GM12865 (cell line): ENCODE data around the gene DSG3.

ENCODE experiments used
- DNase-seq: peaks from one replicate; pipeline ENCODE4 v3.0.0; 2010; ENCODE audit warnings: low read depth
- H3K4me3 ChIP-seq: 2 replicates; pipeline ENCODE4 v1.5.1; 2011; ENCODE audit warnings: mild to moderate bottlenecking, low read depth, low read length, control low read depth
- TF ChIP-seq, protein P1 (sequence below): IDR thresholded peaks from 2 replicates; pipeline ENCODE4 v1.5.1; 2011; ENCODE audit warnings: low read length, control low read depth, low read depth, inconsistent platforms; ENCODE audit not compliant: insufficient read depth; ENCODE audit errors: missing control alignments

The DSG3 gene

GRCh38 chr18:31511098-31511497 is 63.6 kb downstream of the DSG3 start:
- TF ChIP-seq, protein P1, sequence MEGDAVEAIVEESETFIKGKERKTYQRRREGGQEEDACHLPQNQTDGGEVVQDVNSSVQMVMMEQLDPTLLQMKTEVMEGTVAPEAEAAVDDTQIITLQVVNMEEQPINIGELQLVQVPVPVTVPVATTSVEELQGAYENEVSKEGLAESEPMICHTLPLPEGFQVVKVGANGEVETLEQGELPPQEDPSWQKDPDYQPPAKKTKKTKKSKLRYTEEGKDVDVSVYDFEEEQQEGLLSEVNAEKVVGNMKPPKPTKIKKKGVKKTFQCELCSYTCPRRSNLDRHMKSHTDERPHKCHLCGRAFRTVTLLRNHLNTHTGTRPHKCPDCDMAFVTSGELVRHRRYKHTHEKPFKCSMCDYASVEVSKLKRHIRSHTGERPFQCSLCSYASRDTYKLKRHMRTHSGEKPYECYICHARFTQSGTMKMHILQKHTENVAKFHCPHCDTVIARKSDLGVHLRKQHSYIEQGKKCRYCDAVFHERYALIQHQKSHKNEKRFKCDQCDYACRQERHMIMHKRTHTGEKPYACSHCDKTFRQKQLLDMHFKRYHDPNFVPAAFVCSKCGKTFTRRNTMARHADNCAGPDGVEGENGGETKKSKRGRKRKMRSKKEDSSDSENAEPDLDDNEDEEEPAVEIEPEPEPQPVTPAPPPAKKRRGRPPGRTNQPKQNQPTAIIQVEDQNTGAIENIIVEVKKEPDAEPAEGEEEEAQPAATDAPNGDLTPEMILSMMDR: peak; percentile 17
- H3K4me3 ChIP-seq: no peak overlapping the region
- no peak for DNase-seq

DNA sequence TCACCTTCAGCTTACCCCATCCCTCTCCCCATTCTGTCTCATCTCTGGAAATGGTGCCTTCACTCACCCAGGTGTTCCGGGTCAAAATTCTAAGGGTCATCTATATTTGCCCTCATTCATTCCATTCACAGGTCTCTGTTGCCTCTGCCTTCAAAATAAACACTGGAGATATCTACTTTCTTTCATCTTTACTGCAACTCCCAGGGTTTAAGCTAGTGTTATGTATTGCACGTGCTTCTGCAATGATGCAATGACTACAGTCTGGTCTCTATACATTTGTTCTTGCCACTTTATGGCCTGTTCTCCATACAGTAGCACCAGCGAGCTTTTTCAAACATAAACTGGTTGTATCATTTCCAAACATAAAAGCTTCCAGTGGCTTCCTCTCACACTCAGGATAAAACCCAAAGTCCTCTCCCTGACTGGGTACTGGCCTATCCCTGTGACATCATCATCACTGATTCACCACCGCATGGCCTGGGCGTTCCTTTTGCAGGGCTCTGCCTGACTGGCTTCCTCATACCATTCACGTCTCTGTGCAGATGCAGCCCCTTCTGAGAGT is 64.7 kb downstream of the DSG3 start:
- H3K4me3 ChIP-seq: no peak overlapping the region
- TF ChIP-seq, protein P1: no peak
- DNase-seq: no peak

GRCh38 chr18:31513189-31513935 is 65.8 kb downstream of the DSG3 start:
- TF ChIP-seq, protein P1: no peak
- H3K4me3 ChIP-seq: no peak overlapping the region
- DNase-seq: no peak

- H3K4me3 ChIP-seq: no peak overlapping the region
- TF ChIP-seq, protein P1: no peak
- no peak for DNase-seq
Measured at GRCh38 chr18:31516437-31516836, 68.9 kb downstream of the DSG3 start.

DNA sequence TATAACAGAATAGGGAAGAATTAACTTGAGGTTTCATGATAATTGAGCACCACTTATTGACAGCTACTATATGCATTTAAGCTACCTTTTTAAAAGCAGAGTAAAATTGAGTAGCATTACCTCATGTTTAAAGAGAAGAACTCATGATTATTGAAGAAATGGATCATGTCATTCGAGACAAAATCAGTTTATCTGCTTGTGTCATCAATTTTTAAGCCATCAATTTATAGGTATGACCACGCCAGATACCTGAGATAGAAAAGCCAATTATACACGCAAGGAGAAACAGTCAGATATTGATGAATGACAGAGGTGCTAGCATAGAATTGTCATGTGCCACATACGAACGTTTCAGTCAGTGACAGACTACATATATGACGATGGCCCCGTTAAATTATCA is 78.8 kb downstream of the DSG3 start:
- no peak overlapping the region for H3K4me3 ChIP-seq
- no peak for DNase-seq
- TF ChIP-seq, protein P1: no peak
